GM12878 (cell line): ENCODE results near the gene MRPL20. TPM values are rescaled to one million over a fixed set of nuclear protein-coding genes. Genes with fewer than 3 reads are reported as not detected.
A peak's percentile ranks its signal among the peaks of the same experiment; 100 is the strongest.
"Not testable (repeated sequence)": the region's sequence is repeated elsewhere in the genome, so short reads cannot be mapped to it uniquely, and the experiment has no call there.

Source experiments
- ATAC-seq: fragments of 200-7000 bp; cut with Tn5 transposase; 3 replicates; pipeline ENCODE4 v1.9.1; 2020; ENCODE audit warnings: mild to moderate bottlenecking, moderate library complexity
- BruUV-seq: library from RNA; stranded (reverse); fragments of 400-500 nt; replicated peaks from 2 replicates; lab custom pipeline; 2021; lab: Mats Ljungman, UMichigan
- CTCF ChIA-PET: fragments of 300-600 bp; sonication (Branson Sonifier 250); formaldehyde crosslinking; extraction: SDS; loops from one replicate; lab custom pipeline; 2021; ENCODE audit warnings: inconsistent platforms; lab: Yijun Ruan, JAX
- POLR2A ChIA-PET: fragments of 350-600 bp; formaldehyde crosslinking; extraction: SDS; loops from one replicate; lab custom pipeline; 2021; ENCODE audit warnings: inconsistent platforms; lab: Charles Lee
- RAD21 ChIA-PET: fragments of 300-600 bp; sonication (Branson Sonifier 250); formaldehyde crosslinking; loops from one replicate; lab custom pipeline; 2023; ENCODE audit warnings: antibody characterized with exemption; ENCODE audit not compliant: unreplicated experiment; lab: Charles Lee
- SMC1A ChIA-PET: fragments of 300-600 bp; sonication (Branson Sonifier 250); formaldehyde crosslinking; loops from one replicate; lab custom pipeline; 2023; ENCODE audit not compliant: unreplicated experiment, uncharacterized antibody; lab: Charles Lee
- DNase-seq: peaks from one replicate; pipeline ENCODE4 v3.0.0-alpha.2; 2011; ENCODE audit warnings: low read depth, low spot score
- FAIRE-seq: peaks from 3 replicates; lab custom pipeline; 2011; peaks lifted over from hg19 to GRCh38; lab: Jason Lieb, UNC
- H2AFZ ChIP-seq: 2 replicates; pipeline ENCODE4 v1.6.0; 2011; ENCODE audit warnings: low read depth, low read length, control low read depth; ENCODE audit not compliant: control insufficient read depth
- H3K27ac ChIP-seq: 2 replicates; pipeline ENCODE4 v1.5.1; 2011; ENCODE audit warnings: control low read depth; ENCODE audit not compliant: control insufficient read depth, insufficient read depth
- H3K27me3 ChIP-seq, 2 experiments: replicated peaks in 1 of 2; 2 replicates each; pipeline versions ENCODE4 v1.6.0 to v1.6.1; 2011; ENCODE audit warnings: low read length in 1 of 2; ENCODE audit not compliant: control insufficient read depth in 2 of 2, insufficient read depth in 2 of 2
- H3K36me3 ChIP-seq, 2 experiments: 2 replicates each; pipeline ENCODE4 v1.5.1; 2011; ENCODE audit warnings: low read length in 1 of 2; ENCODE audit not compliant: control insufficient read depth in 2 of 2, insufficient read depth in 2 of 2
- H3K4me1 ChIP-seq: 2 replicates; pipeline ENCODE4 v1.6.1; 2011; ENCODE audit warnings: mild to moderate bottlenecking, low read length, moderate library complexity, mixed read lengths; ENCODE audit not compliant: control insufficient read depth, insufficient read depth
- H3K4me2 ChIP-seq: 2 replicates; pipeline ENCODE4 v1.6.0; 2011; ENCODE audit warnings: control low read depth; ENCODE audit not compliant: control insufficient read depth, insufficient read depth
- H3K4me3 ChIP-seq: fragments of 200-600 bp; sonication (generic); 2 replicates; pipeline ENCODE4 v1.5.1; 2016
- H3K79me2 ChIP-seq: 2 replicates; pipeline ENCODE4 v1.6.0; 2011; ENCODE audit warnings: low read length; ENCODE audit not compliant: control insufficient read depth, insufficient read depth
- H3K9ac ChIP-seq: 2 replicates; pipeline ENCODE4 v1.8.0; 2011; ENCODE audit warnings: low read length, control low read depth, mixed read lengths; ENCODE audit not compliant: control insufficient read depth, insufficient read depth
- H3K9me3 ChIP-seq: replicated peaks from 3 replicates; pipeline ENCODE4 v1.5.1; 2011; ENCODE audit warnings: mild to moderate bottlenecking, low read length; ENCODE audit not compliant: control insufficient read depth, insufficient read depth
- H4K20me1 ChIP-seq: 2 replicates; pipeline ENCODE4 v1.6.0; 2011; ENCODE audit not compliant: control insufficient read depth, insufficient read depth
- FOXK2 ChIP-seq: fragments of 450-650 bp; IDR thresholded peaks from 2 replicates; pipeline ENCODE4 v1.6.1; 2017; ENCODE audit warnings: mild to moderate bottlenecking, moderate library complexity
- GABPA ChIP-seq: IDR thresholded peaks from 2 replicates; pipeline ENCODE4 v1.6.1; 2014; ENCODE audit warnings: antibody characterized with exemption, low read depth, mild to moderate bottlenecking, inconsistent platforms
- MAX ChIP-seq: IDR thresholded peaks from 2 replicates; pipeline ENCODE4 v1.6.1; 2012; ENCODE audit warnings: low read depth, low read length, improper control_type of control experiment
- NFYA ChIP-seq: IDR thresholded peaks from 2 replicates; pipeline ENCODE4 v1.6.1; 2011; ENCODE audit warnings: low read depth, mild to moderate bottlenecking, low read length, improper control_type of control experiment, borderline replicate concordance
- NKRF ChIP-seq: fragments of 450-650 bp; conservative IDR thresholded peaks from 2 replicates; pipeline ENCODE4 v1.6.1; 2017; ENCODE audit warnings: mild to moderate bottlenecking, moderate library complexity
- POLR2AphosphoS5 ChIP-seq: IDR thresholded peaks from 2 replicates; pipeline ENCODE4 v1.6.1; 2011; ENCODE audit warnings: mild to moderate bottlenecking, low read length, inconsistent platforms
- RCOR1 ChIP-seq: conservative IDR thresholded peaks from 2 replicates; pipeline ENCODE4 v1.6.1; 2012; ENCODE audit warnings: low read depth, low read length, improper control_type of control experiment
- WGBS: methylation state at CpG from one replicate; pipeline ENCODE4 v1.1.6; 2016; ENCODE audit warnings: low lambda C conversion rate; ENCODE audit not compliant: insufficient replicate concordance, insufficient coverage; ENCODE audit errors: missing lambda C conversion rate; 5-methylcytosine and 5-hydroxymethylcytosine counted together
- in situ Hi-C: fragments of 300-500 bp; cut with MboI; formaldehyde crosslinking; loops from 9 replicates; pipeline ENCODE4 v1.14.3; 2018; ENCODE audit warnings: mixed read lengths
- intact Hi-C: fragments of 100-400 bp; cut with micrococcal nuclease; formaldehyde crosslinking; loops from one replicate; pipeline ENCODE4 v1.14.2; 2022; ENCODE audit not compliant: unreplicated experiment
- polyA plus RNA-seq, 11 experiments: library from polyadenylated mRNA; depleted of rRNA in 4 of 11; unstranded in 6 of 11; stranded (reverse) in 5 of 11; fragments of >200 nt; fragmentation: Nextera tagmentation in 4 of 11; fragmentation: Illumina TruSeq in 1 of 11; extraction: Ambion mirVana in 4 of 11; extraction: Trizol in 1 of 11; gene quantifications; 1 replicate in 1 of 11; 2 replicates in 10 of 11; pipeline versions ENCODE4 v1.2.1 to v1.2.3, GENCODE V29; 2011 to 2016; ENCODE audit warnings: inconsistent platforms in 2 of 11, missing spikeins in 2 of 11, low read depth in 1 of 11
- total RNA-seq, 4 experiments: library from RNA; depleted of rRNA in 3 of 4; stranded (reverse); fragments of >200 nt in 3 of 4; fragmentation: Illumina TruSeq in 1 of 4; extraction: Trizol in 1 of 4; gene quantifications; 2 replicates each; pipeline versions ENCODE4 v1.2.1 to v1.2.3, GENCODE V29; 2013 to 2021
- TF ChIP-seq, protein P1 (sequence below): IDR thresholded peaks from 2 replicates; pipeline ENCODE4 v1.6.1; 2012; ENCODE audit warnings: mild to moderate bottlenecking, low read depth, low read length

Gene MRPL20
- total and polyA plus RNA-seq, 10 of the 15 experiments (the other 5 are each of a cell fraction or from before 2014, with no cell fraction given), result 129 to 525 (median 255) TPM

DNA sequence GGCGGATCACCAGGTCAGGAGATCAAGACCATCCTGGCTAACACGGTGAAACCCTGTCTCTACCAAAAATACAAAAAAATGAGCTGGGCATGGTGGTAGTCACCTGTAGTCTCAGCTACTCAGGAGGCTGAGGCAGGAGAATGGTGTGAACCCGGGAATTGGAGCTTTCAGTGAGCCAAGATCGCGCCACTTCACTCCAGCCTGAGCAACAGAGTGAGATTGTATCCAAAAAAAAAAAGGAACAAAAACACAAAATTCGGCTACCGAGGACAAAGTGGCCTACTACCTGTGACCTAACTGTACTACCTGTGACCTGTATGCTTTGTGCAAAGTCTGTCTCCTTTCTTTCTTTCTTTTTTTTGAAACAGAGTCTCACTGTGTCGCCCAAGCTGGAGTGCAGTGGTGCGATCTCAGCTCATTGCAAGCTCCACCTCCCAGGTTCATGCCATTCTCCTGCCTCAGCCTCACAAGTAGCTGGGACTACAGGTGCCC is 4.1 kb downstream of the MRPL20 start:
- SMC1A ChIA-PET, DNase-seq, BruUV-seq, H3K9ac ChIP-seq, H3K27ac ChIP-seq, intact Hi-C loops, H2AFZ ChIP-seq, RAD21 ChIA-PET, H3K9me3 ChIP-seq, H4K20me1 ChIP-seq, H3K4me2 ChIP-seq, FAIRE-seq, H3K4me3 ChIP-seq, H3K27me3 ChIP-seq, ATAC-seq: not testable (repeated sequence)
- 96% methylated on average over 7 of the region's 9 CpGs for WGBS
- in situ Hi-C loops, result loop anchor here (5.0 kb wide), 1 partner anchor 104 kb away; no protein-coding TSS in a partner anchor
- Histone ChIP-seq H3K36me3 (peaks cover 11 to 22% of the 10 kb centered on the region in 2 experiments), H3K79me2 (peaks cover 73% of the 10 kb centered on the region), H3K4me1 (peaks cover 25% of the 10 kb centered on the region)
- ChIA-PET POLR2A (interaction anchor here (1.2 kb wide), 1 partner anchor 38 kb away, joined by 4 read pairs; no protein-coding TSS in a partner anchor), CTCF (interaction anchor here (1.0 to 1.7 kb wide), 7 partner anchors 11 to 101 kb away, joined by 3 to 15 read pairs (median 4); partner anchors contain the start of gene AURKAIP1)
- 0 out of 2 replicates have a peak, but pooled peaks have one; percentile 31 for TF ChIP-seq POLR2AphosphoS5

DNA sequence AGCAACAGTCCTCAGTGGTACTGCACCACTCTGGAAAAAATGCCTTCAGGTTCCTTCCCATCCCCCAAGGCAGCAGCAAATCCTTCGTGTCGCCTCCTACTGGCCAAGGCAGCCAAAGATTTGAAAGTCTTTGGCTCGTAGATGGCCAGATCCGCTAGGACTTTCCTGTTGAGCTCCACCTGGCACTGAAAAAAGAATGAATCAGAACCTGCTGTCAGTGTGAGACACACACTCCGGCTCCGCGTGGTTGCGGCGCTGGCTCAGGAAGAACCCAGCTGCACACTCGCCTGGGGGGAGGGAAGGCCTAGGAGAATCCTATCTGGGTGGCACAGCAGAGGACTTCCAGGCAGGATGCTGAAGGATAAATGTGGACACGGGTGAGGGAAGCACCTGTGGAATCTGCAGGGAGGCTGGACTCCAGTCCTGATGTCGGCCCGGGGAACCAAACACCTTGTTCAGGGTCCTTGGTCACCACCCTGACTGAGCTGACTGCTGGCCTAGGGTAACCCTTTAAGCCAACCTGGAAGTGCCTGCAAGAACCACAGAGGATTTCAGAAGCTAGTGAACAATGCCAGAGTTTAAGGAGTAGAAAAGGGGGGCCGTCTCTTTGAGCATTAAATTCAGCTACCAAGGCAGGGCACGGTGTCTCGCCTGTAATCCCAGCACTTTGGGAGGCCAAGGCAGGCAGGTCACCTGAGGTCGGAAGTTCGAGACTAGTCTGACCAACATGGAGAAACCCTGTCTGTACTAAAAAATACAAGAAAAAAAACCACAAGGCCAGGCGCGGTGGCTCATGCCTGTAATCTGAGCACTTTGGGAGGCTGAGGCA is 4.8 kb downstream of the MRPL20 start:
- intact Hi-C loops, result no loop called here
- RAD21 ChIA-PET, result interaction anchor here (1.0 kb wide), 1 partner anchor 35 kb away, joined by 3 read pairs; no protein-coding TSS in a partner anchor
- POLR2A ChIA-PET, result interaction anchor here (0.7 to 1.2 kb wide), 2 partner anchors 39 to 134 kb away, joined by 3 to 4 read pairs; no protein-coding TSS in a partner anchor
- FAIRE-seq (no peak), DNase-seq (no peak), ATAC-seq (no peak)
- CTCF ChIA-PET, result interaction anchor here (0.7 to 1.7 kb wide), 8 partner anchors 11 to 102 kb away, joined by 3 to 15 read pairs (median 4); partner anchors contain the start of gene AURKAIP1
- H3K4me1 ChIP-seq, result peaks cover 32% of the 10 kb centered on the region
- no peaks in the 10 kb centered on the region; the same call in 1 of the 2 replicates for H4K20me1 ChIP-seq
- WGBS, result 80% methylated on average over 20 of the region's 20 CpGs
- no peak overlapping the region for H3K9ac ChIP-seq
- H3K27me3 ChIP-seq, result no peaks in the 10 kb centered on the region
- H3K79me2 ChIP-seq, result peaks cover 73% of the 10 kb centered on the region
- peaks cover 13 to 27% of the 10 kb centered on the region in 2 experiments for H3K36me3 ChIP-seq
- no peaks in the 10 kb centered on the region for H3K9me3 ChIP-seq
- H3K27ac ChIP-seq, result no peak overlapping the region
- H3K4me3 ChIP-seq, result no peak overlapping the region
- no peak overlapping the region for H2AFZ ChIP-seq
- peak overlapping the region; percentile 38 for H3K4me2 ChIP-seq
- SMC1A ChIA-PET, result no interaction called here
- in situ Hi-C loops, result loop anchor here (5.0 kb wide), 1 partner anchor 105 kb away; no protein-coding TSS in a partner anchor
- no TSS peak for BruUV-seq
- TF ChIP-seq RCOR1, result no peak
- TF ChIP-seq GABPA, result no peak
- TF ChIP-seq FOXK2, result no peak
- no peak for TF ChIP-seq NFYA
- TF ChIP-seq, protein P1, sequence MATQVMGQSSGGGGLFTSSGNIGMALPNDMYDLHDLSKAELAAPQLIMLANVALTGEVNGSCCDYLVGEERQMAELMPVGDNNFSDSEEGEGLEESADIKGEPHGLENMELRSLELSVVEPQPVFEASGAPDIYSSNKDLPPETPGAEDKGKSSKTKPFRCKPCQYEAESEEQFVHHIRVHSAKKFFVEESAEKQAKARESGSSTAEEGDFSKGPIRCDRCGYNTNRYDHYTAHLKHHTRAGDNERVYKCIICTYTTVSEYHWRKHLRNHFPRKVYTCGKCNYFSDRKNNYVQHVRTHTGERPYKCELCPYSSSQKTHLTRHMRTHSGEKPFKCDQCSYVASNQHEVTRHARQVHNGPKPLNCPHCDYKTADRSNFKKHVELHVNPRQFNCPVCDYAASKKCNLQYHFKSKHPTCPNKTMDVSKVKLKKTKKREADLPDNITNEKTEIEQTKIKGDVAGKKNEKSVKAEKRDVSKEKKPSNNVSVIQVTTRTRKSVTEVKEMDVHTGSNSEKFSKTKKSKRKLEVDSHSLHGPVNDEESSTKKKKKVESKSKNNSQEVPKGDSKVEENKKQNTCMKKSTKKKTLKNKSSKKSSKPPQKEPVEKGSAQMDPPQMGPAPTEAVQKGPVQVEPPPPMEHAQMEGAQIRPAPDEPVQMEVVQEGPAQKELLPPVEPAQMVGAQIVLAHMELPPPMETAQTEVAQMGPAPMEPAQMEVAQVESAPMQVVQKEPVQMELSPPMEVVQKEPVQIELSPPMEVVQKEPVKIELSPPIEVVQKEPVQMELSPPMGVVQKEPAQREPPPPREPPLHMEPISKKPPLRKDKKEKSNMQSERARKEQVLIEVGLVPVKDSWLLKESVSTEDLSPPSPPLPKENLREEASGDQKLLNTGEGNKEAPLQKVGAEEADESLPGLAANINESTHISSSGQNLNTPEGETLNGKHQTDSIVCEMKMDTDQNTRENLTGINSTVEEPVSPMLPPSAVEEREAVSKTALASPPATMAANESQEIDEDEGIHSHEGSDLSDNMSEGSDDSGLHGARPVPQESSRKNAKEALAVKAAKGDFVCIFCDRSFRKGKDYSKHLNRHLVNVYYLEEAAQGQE, result no peak
- no peak for TF ChIP-seq MAX
- TF ChIP-seq NKRF, result no peak
